Measurements from ENCODE around the gene SGIP1.
A peak's percentile ranks its signal among the peaks of the same experiment; 100 is the strongest.

Gene SGIP1

GRCh38 chr1:66525086-66525485 is 8.9 kb upstream of the SGIP1 start:
- no peak for DNase-seq

GRCh38 chr1:66526036-66526435 is 7.9 kb upstream of the SGIP1 start:
- DNase-seq: no peak

GRCh38 chr1:66526991-66527390 is 7.0 kb upstream of the SGIP1 start:
- no peak for DNase-seq

GRCh38 chr1:66527686-66528085 is 6.3 kb upstream of the SGIP1 start:
- DNase-seq: no peak

GRCh38 chr1:66528580-66528979 is 5.4 kb upstream of the SGIP1 start:
- no peak for DNase-seq

- no peak for DNase-seq
Observed at GRCh38 chr1:66532214-66532613, 1.7 kb upstream of the SGIP1 start.

GRCh38 chr1:66532798-66533783 is 862 bp upstream of the SGIP1 start:
- peak; percentile 16 for DNase-seq

GRCh38 chr1:66535061-66535460 is 1.1 kb downstream of the SGIP1 start:
- DNase-seq: no peak

GRCh38 chr1:66535853-66536252 is 1.9 kb downstream of the SGIP1 start:
- DNase-seq: no peak

- no peak for DNase-seq
Observed at GRCh38 chr1:66537718-66538117, 3.8 kb downstream of the SGIP1 start.

GRCh38 chr1:66539491-66539890 is 5.5 kb downstream of the SGIP1 start:
- no peak for DNase-seq

- no peak for DNase-seq
Observed at GRCh38 chr1:66540434-66541032, 6.6 kb downstream of the SGIP1 start.

GRCh38 chr1:66542314-66542713 is 8.4 kb downstream of the SGIP1 start:
- no peak for DNase-seq

GRCh38 chr1:66542811-66543767 is 9.1 kb downstream of the SGIP1 start:
- DNase-seq: no peak

- no peak for DNase-seq
Observed at GRCh38 chr1:66546047-66546810, 12.3 kb downstream of the SGIP1 start.

GRCh38 chr1:66549017-66549416 is 15.1 kb downstream of the SGIP1 start:
- DNase-seq: no peak

GRCh38 chr1:66550243-66550642 is 16.3 kb downstream of the SGIP1 start:
- DNase-seq: no peak

GRCh38 chr1:66552287-66552686 is 18.3 kb downstream of the SGIP1 start:
- no peak for DNase-seq

GRCh38 chr1:66552829-66553228 is 18.9 kb downstream of the SGIP1 start:
- DNase-seq: no peak

GRCh38 chr1:66553846-66554245 is 19.9 kb downstream of the SGIP1 start:
- DNase-seq: no peak

- no peak for DNase-seq
Observed at GRCh38 chr1:66556161-66556611, 22.2 kb downstream of the SGIP1 start.

- no peak for DNase-seq
Observed at GRCh38 chr1:66557157-66557556, 23.2 kb downstream of the SGIP1 start.
